ENCODE results near the gene VWCE. TPM values are rescaled to one million over a fixed set of nuclear protein-coding genes. Genes with fewer than 3 reads are reported as not detected.

The VWCE gene
- polyA plus RNA-seq, 1 donor from 2014 or later = 9.8 TPM

DNA sequence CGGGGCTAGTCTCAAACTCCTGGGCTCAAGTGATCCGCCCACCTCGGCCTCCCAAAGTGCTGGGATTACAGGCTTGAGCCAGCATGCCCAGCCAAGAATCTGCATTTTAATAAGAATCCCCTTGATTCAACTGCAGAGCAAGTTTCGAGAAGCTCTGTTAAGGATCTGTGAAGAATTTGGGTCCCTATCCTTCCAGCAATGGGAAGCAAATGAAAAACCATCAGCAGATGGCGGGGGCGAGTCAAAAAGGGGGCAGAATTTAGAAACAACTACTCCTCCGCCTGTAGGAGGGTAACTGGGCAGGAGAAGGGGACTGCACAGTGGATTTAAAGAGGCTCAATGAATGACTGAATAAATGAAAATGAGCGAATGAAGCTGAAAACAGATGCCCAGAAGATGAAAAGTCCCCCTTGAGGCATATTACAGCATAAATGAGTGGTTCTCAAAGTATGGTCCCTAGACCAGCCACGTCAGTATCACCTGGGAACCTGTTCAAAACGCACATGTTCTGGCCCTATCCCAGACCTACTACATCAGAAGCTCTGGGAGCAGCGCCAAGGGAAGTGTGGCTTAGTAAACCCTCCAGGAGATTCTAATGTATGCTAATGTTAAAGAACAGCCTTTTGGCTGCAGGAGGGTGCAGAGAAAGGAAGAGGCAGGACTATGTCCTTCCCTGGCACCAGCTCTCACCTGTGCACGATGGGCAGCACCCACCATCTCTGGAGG lies 15.0 kb downstream of the VWCE start:
- H2AFZ ChIP-seq (ENCODE audit: low read depth, low read length) = no peak overlapping the region
- H4K20me1 ChIP-seq (ENCODE audit: insufficient read depth) = no peaks in the 10 kb centered on the region
- no peak overlapping the region for H3K4me2 ChIP-seq (ENCODE audit: low read length)
- H3K4me3 ChIP-seq (ENCODE audit: low read length) = no peak overlapping the region
- H3F3A ChIP-seq (ENCODE audit: insufficient read depth, low read length, poor library complexity, severe bottlenecking) = no peaks in the 10 kb centered on the region
- no peaks in the 10 kb centered on the region for H3K9me2 ChIP-seq (ENCODE audit: insufficient read depth, low read length)
- H3K79me2 ChIP-seq (replicated peaks; ENCODE audit: insufficient read depth, low read length) = no peaks in the 10 kb centered on the region
- H3K27ac ChIP-seq (ENCODE audit: low read length) = no peak overlapping the region
- TF ChIP-seq POLR2AphosphoS5 (IDR thresholded peaks at IDR 0.05) (no peak), RAD21 (conservative IDR thresholded peaks at IDR 0.05) (no peak), EZH2 (IDR thresholded peaks at IDR 0.05; ENCODE audit: borderline replicate concordance, insufficient read depth, low read length, poor library complexity, severe bottlenecking) (no peak), SMC3 (conservative IDR thresholded peaks at IDR 0.05; ENCODE audit: poor library complexity) (no peak), MXI1 (conservative IDR thresholded peaks at IDR 0.05; ENCODE audit: poor library complexity, severe bottlenecking) (no peak), EP300 (conservative IDR thresholded peaks at IDR 0.05; ENCODE audit: poor library complexity, severe bottlenecking) (no peak), TAF1 (IDR thresholded peaks at IDR 0.05; ENCODE audit: low read depth) (no peak)
- TF ChIP-seq, protein P1, sequence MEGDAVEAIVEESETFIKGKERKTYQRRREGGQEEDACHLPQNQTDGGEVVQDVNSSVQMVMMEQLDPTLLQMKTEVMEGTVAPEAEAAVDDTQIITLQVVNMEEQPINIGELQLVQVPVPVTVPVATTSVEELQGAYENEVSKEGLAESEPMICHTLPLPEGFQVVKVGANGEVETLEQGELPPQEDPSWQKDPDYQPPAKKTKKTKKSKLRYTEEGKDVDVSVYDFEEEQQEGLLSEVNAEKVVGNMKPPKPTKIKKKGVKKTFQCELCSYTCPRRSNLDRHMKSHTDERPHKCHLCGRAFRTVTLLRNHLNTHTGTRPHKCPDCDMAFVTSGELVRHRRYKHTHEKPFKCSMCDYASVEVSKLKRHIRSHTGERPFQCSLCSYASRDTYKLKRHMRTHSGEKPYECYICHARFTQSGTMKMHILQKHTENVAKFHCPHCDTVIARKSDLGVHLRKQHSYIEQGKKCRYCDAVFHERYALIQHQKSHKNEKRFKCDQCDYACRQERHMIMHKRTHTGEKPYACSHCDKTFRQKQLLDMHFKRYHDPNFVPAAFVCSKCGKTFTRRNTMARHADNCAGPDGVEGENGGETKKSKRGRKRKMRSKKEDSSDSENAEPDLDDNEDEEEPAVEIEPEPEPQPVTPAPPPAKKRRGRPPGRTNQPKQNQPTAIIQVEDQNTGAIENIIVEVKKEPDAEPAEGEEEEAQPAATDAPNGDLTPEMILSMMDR (IDR thresholded peaks at IDR 0.05; ENCODE audit: poor library complexity, severe bottlenecking) = no peak
- TF ChIP-seq, protein P2, sequence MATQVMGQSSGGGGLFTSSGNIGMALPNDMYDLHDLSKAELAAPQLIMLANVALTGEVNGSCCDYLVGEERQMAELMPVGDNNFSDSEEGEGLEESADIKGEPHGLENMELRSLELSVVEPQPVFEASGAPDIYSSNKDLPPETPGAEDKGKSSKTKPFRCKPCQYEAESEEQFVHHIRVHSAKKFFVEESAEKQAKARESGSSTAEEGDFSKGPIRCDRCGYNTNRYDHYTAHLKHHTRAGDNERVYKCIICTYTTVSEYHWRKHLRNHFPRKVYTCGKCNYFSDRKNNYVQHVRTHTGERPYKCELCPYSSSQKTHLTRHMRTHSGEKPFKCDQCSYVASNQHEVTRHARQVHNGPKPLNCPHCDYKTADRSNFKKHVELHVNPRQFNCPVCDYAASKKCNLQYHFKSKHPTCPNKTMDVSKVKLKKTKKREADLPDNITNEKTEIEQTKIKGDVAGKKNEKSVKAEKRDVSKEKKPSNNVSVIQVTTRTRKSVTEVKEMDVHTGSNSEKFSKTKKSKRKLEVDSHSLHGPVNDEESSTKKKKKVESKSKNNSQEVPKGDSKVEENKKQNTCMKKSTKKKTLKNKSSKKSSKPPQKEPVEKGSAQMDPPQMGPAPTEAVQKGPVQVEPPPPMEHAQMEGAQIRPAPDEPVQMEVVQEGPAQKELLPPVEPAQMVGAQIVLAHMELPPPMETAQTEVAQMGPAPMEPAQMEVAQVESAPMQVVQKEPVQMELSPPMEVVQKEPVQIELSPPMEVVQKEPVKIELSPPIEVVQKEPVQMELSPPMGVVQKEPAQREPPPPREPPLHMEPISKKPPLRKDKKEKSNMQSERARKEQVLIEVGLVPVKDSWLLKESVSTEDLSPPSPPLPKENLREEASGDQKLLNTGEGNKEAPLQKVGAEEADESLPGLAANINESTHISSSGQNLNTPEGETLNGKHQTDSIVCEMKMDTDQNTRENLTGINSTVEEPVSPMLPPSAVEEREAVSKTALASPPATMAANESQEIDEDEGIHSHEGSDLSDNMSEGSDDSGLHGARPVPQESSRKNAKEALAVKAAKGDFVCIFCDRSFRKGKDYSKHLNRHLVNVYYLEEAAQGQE (IDR thresholded peaks at IDR 0.05; ENCODE audit: borderline replicate concordance) = no peak
- no peaks in the 10 kb centered on the region for H3K27me3 ChIP-seq (ENCODE audit: insufficient read depth, low read depth, low read length)
- no peak overlapping the region for H3K9ac ChIP-seq (ENCODE audit: low read length)
- H3K36me3 ChIP-seq (ENCODE audit: insufficient read depth, low read length) = no peaks in the 10 kb centered on the region
- H3K9me3 ChIP-seq (ENCODE audit: low read length) = no peaks in the 10 kb centered on the region

DNA sequence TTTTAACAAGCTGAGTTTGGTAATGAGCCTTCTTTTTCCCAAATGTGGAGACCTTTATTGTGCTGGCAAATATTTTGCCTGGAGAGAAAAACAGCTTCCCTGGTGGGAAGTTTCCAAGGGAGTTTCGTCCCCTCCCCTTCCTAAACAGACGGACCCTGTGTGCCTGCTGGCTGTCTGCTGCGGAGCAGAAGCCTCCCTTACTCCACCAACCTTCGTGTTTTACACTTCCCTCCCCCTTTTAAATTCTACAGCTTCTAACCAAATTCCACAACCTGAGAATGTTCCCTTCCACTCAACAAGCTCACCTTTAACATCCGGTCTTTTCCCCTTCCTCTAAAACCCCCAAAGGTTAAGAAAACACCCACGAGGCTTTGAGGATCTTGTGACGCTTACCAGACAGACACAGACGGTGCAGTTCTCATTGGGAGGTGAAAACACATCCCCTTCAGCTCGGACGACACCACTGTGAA lies 17.1 kb downstream of the VWCE start:
- no peaks in the 10 kb centered on the region for H4K20me1 ChIP-seq (ENCODE audit: insufficient read depth)
- no peak overlapping the region for H2AFZ ChIP-seq (ENCODE audit: low read depth, low read length)
- no peak overlapping the region for H3K4me2 ChIP-seq (ENCODE audit: low read length)
- no peak overlapping the region for H3K9ac ChIP-seq (ENCODE audit: low read length)
- TF ChIP-seq TAF1 (IDR thresholded peaks at IDR 0.05; ENCODE audit: low read depth) (no peak), EZH2 (IDR thresholded peaks at IDR 0.05; ENCODE audit: borderline replicate concordance, insufficient read depth, low read length, poor library complexity, severe bottlenecking) (no peak), RAD21 (conservative IDR thresholded peaks at IDR 0.05) (no peak), SMC3 (conservative IDR thresholded peaks at IDR 0.05; ENCODE audit: poor library complexity) (no peak), EP300 (conservative IDR thresholded peaks at IDR 0.05; ENCODE audit: poor library complexity, severe bottlenecking) (no peak), MXI1 (conservative IDR thresholded peaks at IDR 0.05; ENCODE audit: poor library complexity, severe bottlenecking) (no peak), POLR2AphosphoS5 (IDR thresholded peaks at IDR 0.05) (no peak)
- TF ChIP-seq, protein P1 (IDR thresholded peaks at IDR 0.05; ENCODE audit: poor library complexity, severe bottlenecking) = no peak
- TF ChIP-seq, protein P2 (IDR thresholded peaks at IDR 0.05; ENCODE audit: borderline replicate concordance) = no peak
- no peaks in the 10 kb centered on the region for H3K36me3 ChIP-seq (ENCODE audit: insufficient read depth, low read length)
- no peaks in the 10 kb centered on the region for H3K27me3 ChIP-seq (ENCODE audit: insufficient read depth, low read depth, low read length)
- H3F3A ChIP-seq (ENCODE audit: insufficient read depth, low read length, poor library complexity, severe bottlenecking) = no peaks in the 10 kb centered on the region
- no peak overlapping the region for H3K4me3 ChIP-seq (ENCODE audit: low read length)
- H3K9me3 ChIP-seq (ENCODE audit: low read length) = no peaks in the 10 kb centered on the region
- no peaks in the 10 kb centered on the region for H3K79me2 ChIP-seq (replicated peaks; ENCODE audit: insufficient read depth, low read length)
- H3K9me2 ChIP-seq (ENCODE audit: insufficient read depth, low read length) = no peaks in the 10 kb centered on the region
- H3K27ac ChIP-seq (ENCODE audit: low read length) = no peak overlapping the region

All from neural cell (in vitro differentiated cells).